Neural cell (in vitro differentiated cells): ENCODE results near the gene RIN1. TPM values are rescaled to one million over a fixed set of nuclear protein-coding genes. Genes with fewer than 3 reads are reported as not detected.

Experiments used
- H2AFZ ChIP-seq: fragments of 200-600, 300-800 bp; sonication (generic), shearing (Covaris generic); 2 replicates; pipeline ENCODE4 v1.6.0; 2014; ENCODE audit warnings: low read depth, mild to moderate bottlenecking, antibody characterized with exemption, low read length, moderate library complexity
- H3F3A ChIP-seq: fragments of 200-600 bp; shearing (Covaris generic); 2 replicates; pipeline ENCODE4 v1.6.1; 2016; ENCODE audit warnings: mild to moderate bottlenecking, moderate library complexity, mixed read lengths, antibody characterized with exemption, low read length; ENCODE audit not compliant: insufficient read depth, poor library complexity, severe bottlenecking
- H3K27ac ChIP-seq: fragments of 200-600, 300-800 bp; sonication (generic), shearing (Covaris generic); 2 replicates; pipeline ENCODE4 v1.5.1; 2014; ENCODE audit warnings: mild to moderate bottlenecking, low read length, moderate library complexity
- H3K27me3 ChIP-seq: fragments of 300-800, 200-600 bp; sonication (generic), shearing (Covaris generic); 2 replicates; pipeline ENCODE4 v1.6.0; 2014; ENCODE audit warnings: mild to moderate bottlenecking, low read depth, low read length, moderate library complexity; ENCODE audit not compliant: insufficient read depth
- H3K36me3 ChIP-seq: fragments of 300-800, 200-600 bp; sonication (generic), shearing (Covaris generic); 2 replicates; pipeline ENCODE4 v1.5.1; 2014; ENCODE audit warnings: mild to moderate bottlenecking, antibody characterized with exemption, low read length, moderate library complexity; ENCODE audit not compliant: insufficient read depth
- H3K4me2 ChIP-seq: fragments of 300-800, 200-600 bp; sonication (generic), shearing (Covaris generic); 2 replicates; pipeline ENCODE4 v1.6.0; 2014; ENCODE audit warnings: mild to moderate bottlenecking, low read length
- H3K4me3 ChIP-seq: fragments of 300-800, 200-600 bp; sonication (generic), shearing (Covaris generic); 2 replicates; pipeline ENCODE4 v1.5.1; 2014; ENCODE audit warnings: mild to moderate bottlenecking, low read length, moderate library complexity
- H3K79me2 ChIP-seq: fragments of 200-600 bp; shearing (Covaris generic); replicated peaks from 2 replicates; pipeline ENCODE4 v1.6.0; 2014; ENCODE audit warnings: mild to moderate bottlenecking, low read length, moderate library complexity; ENCODE audit not compliant: insufficient read depth
- H3K9ac ChIP-seq: fragments of 300-800, 200-600 bp; sonication (generic), shearing (Covaris generic); 2 replicates; pipeline ENCODE4 v1.6.1; 2016; ENCODE audit warnings: mild to moderate bottlenecking, low read length, mixed read lengths
- H3K9me2 ChIP-seq: fragments of 200-600 bp; shearing (Covaris generic); 2 replicates; pipeline ENCODE4 v1.6.1; 2016; ENCODE audit warnings: mild to moderate bottlenecking, low read length, mixed read lengths; ENCODE audit not compliant: insufficient read depth
- H3K9me3 ChIP-seq: fragments of 200-600, 300-800 bp; sonication (generic), shearing (Covaris generic); 2 replicates; pipeline ENCODE4 v1.6.1; 2016; ENCODE audit warnings: mild to moderate bottlenecking, mixed run types, low read length, moderate library complexity, mixed read lengths
- H4K20me1 ChIP-seq: fragments of 200-600 bp; shearing (Covaris generic); 2 replicates; pipeline ENCODE4 v1.6.1; 2016; ENCODE audit warnings: mild to moderate bottlenecking, mixed run types; ENCODE audit not compliant: insufficient read depth
- CTCF ChIP-seq: fragments of 450-650 bp; IDR thresholded peaks from 2 replicates; pipeline ENCODE4 v1.5.1; 2014; ENCODE audit warnings: antibody characterized with exemption, mild to moderate bottlenecking, moderate library complexity; ENCODE audit not compliant: poor library complexity, severe bottlenecking
- EP300 ChIP-seq: fragments of 450-650 bp; conservative IDR thresholded peaks from 2 replicates; pipeline ENCODE4 v1.6.1; 2014; ENCODE audit warnings: antibody characterized with exemption, mild to moderate bottlenecking, moderate library complexity; ENCODE audit not compliant: poor library complexity, severe bottlenecking
- EZH2 ChIP-seq: fragments of 200-600, 300-800 bp; shearing (Covaris generic), sonication (generic); IDR thresholded peaks from 2 replicates; pipeline ENCODE4 v1.6.1; 2014; ENCODE audit warnings: antibody characterized with exemption, low read length, borderline replicate concordance, mild to moderate bottlenecking; ENCODE audit not compliant: insufficient read depth, poor library complexity, severe bottlenecking
- MXI1 ChIP-seq: fragments of 450-650 bp; conservative IDR thresholded peaks from 2 replicates; pipeline ENCODE4 v1.6.1; 2014; ENCODE audit warnings: antibody characterized with exemption, mild to moderate bottlenecking; ENCODE audit not compliant: poor library complexity, severe bottlenecking
- POLR2AphosphoS5 ChIP-seq: IDR thresholded peaks from 2 replicates; pipeline ENCODE4 v1.6.1; 2012
- RAD21 ChIP-seq: fragments of 450-650 bp; conservative IDR thresholded peaks from 2 replicates; pipeline ENCODE4 v1.6.1; 2014; ENCODE audit warnings: antibody characterized with exemption, mild to moderate bottlenecking, moderate library complexity
- REST ChIP-seq: IDR thresholded peaks from 2 replicates; pipeline ENCODE4 v1.6.1; 2012; ENCODE audit warnings: borderline replicate concordance
- SMC3 ChIP-seq: fragments of 450-650 bp; conservative IDR thresholded peaks from 2 replicates; pipeline ENCODE4 v1.6.1; 2014; ENCODE audit warnings: antibody characterized with exemption, mild to moderate bottlenecking, moderate library complexity; ENCODE audit not compliant: poor library complexity
- TAF1 ChIP-seq: IDR thresholded peaks from 2 replicates; pipeline ENCODE4 v1.6.1; 2012; ENCODE audit warnings: low read depth
- polyA plus RNA-seq: library from polyadenylated mRNA; depleted of rRNA; stranded (reverse); fragments of >200 nt; gene quantifications from 2 replicates; pipeline ENCODE4 v1.2.3, GENCODE V29; 2014

The RIN1 gene
- polyA plus RNA-seq, 1 donor from 2014 or later = 4.2 TPM

- Histone ChIP-seq H3K27me3 (no peaks in the 10 kb centered on the region), H3K36me3 (no peaks in the 10 kb centered on the region), H3K9me3 (no peaks in the 10 kb centered on the region), H3K4me2 (no peak overlapping the region), H3K79me2 (no peaks in the 10 kb centered on the region), H2AFZ (no peak overlapping the region), H3K9me2 (no peaks in the 10 kb centered on the region), H4K20me1 (no peaks in the 10 kb centered on the region), H3K9ac (no peak overlapping the region), H3K4me3 (no peak overlapping the region), H3F3A (no peaks in the 10 kb centered on the region), H3K27ac (no peak overlapping the region)
- TF ChIP-seq EP300 (no peak), REST (no peak), SMC3 (no peak), RAD21 (no peak), POLR2AphosphoS5 (no peak), TAF1 (no peak), CTCF (no peak), MXI1 (no peak), EZH2 (no peak)
These were observed 3.6 kb downstream of the RIN1 start for GRCh38 chr11:66332371-66333219.

- Histone ChIP-seq H3K36me3 (no peaks in the 10 kb centered on the region), H3K4me3 (no peak overlapping the region), H3K4me2 (no peak overlapping the region), H2AFZ (no peak overlapping the region), H3K27ac (no peak overlapping the region), H3K9me2 (no peaks in the 10 kb centered on the region), H4K20me1 (no peaks in the 10 kb centered on the region), H3K79me2 (no peaks in the 10 kb centered on the region), H3K27me3 (no peaks in the 10 kb centered on the region), H3K9me3 (no peaks in the 10 kb centered on the region), H3K9ac (no peak overlapping the region), H3F3A (no peaks in the 10 kb centered on the region)
- TF ChIP-seq RAD21 (no peak), CTCF (no peak)
These were observed 4.5 kb downstream of the RIN1 start for GRCh38 chr11:66331542-66332370.
